Neuronal stem cell (in vitro differentiated cells): ENCODE data around the gene STK10. TPM values are rescaled to one million over a fixed set of nuclear protein-coding genes. Genes with fewer than 3 reads are reported as not detected.

Experiments used
- DNase-seq: peaks from one replicate; pipeline ENCODE4 v3.0.0-alpha.2; 2013; ENCODE audit warnings: low spot score
- H2AFZ ChIP-seq: one replicate; pipeline ENCODE4 v1.6.1; 2013; ENCODE audit warnings: mild to moderate bottlenecking, low read length, inconsistent platforms
- H2AK5ac ChIP-seq: 2 replicates; pipeline ENCODE4 v1.6.1; 2013; ENCODE audit warnings: low read depth, mild to moderate bottlenecking, inconsistent platforms, low read length, moderate library complexity, mixed read lengths
- H2BK120ac ChIP-seq: 2 replicates; pipeline ENCODE4 v1.6.1; 2013; ENCODE audit warnings: low read depth, mild to moderate bottlenecking, inconsistent platforms, low read length, moderate library complexity, mixed read lengths
- H2BK12ac ChIP-seq: one replicate; pipeline ENCODE4 v1.6.1; 2013; ENCODE audit warnings: low read length, inconsistent platforms
- H2BK15ac ChIP-seq: 2 replicates; pipeline ENCODE4 v1.6.1; 2013; ENCODE audit warnings: mild to moderate bottlenecking, low read length, inconsistent platforms, mixed read lengths
- H2BK5ac ChIP-seq: one replicate; pipeline ENCODE4 v1.6.1; 2013; ENCODE audit warnings: inconsistent platforms, mild to moderate bottlenecking, low read length, moderate library complexity
- H3K14ac ChIP-seq: one replicate; pipeline ENCODE4 v1.6.1; 2013; ENCODE audit warnings: low read length, inconsistent platforms
- H3K18ac ChIP-seq: 2 replicates; pipeline ENCODE4 v1.6.1; 2013; ENCODE audit warnings: low read length, inconsistent platforms
- H3K23ac ChIP-seq: 2 replicates; pipeline ENCODE4 v1.6.1; 2013; ENCODE audit warnings: low read depth, mild to moderate bottlenecking, mixed read lengths, low read length, inconsistent platforms; ENCODE audit not compliant: poor library complexity
- H3K27ac ChIP-seq: replicated peaks from 3 replicates; pipeline ENCODE4 v1.5.1; 2013; ENCODE audit warnings: low read length, inconsistent platforms
- H3K27me3 ChIP-seq, 3 experiments: 2 replicates each; pipeline ENCODE4 v1.6.1; 2013; ENCODE audit warnings: low read length in 3 of 3, mild to moderate bottlenecking in 2 of 3, inconsistent platforms in 1 of 3, low read depth in 1 of 3, mixed read lengths in 1 of 3, moderate library complexity in 1 of 3; ENCODE audit not compliant: control insufficient read depth in 3 of 3, insufficient read depth in 3 of 3
- H3K36me3 ChIP-seq, 2 donors: replicated peaks in 1 of 2; 2 replicates each; pipeline ENCODE4 v1.6.1; 2013; ENCODE audit warnings: low read length in 2 of 2; ENCODE audit not compliant: control insufficient read depth in 2 of 2, insufficient read depth in 2 of 2
- H3K4ac ChIP-seq: 2 replicates; pipeline ENCODE4 v1.6.1; 2013; ENCODE audit warnings: inconsistent platforms, mild to moderate bottlenecking, low read length, moderate library complexity
- H3K4me1 ChIP-seq, 2 donors: 1 replicate in 1 of 2; 2 replicates in 1 of 2; pipeline ENCODE4 v1.6.1; 2013; ENCODE audit warnings: low read length in 2 of 2, low read depth in 1 of 2; ENCODE audit not compliant: control insufficient read depth in 2 of 2, insufficient read depth in 1 of 2
- H3K4me2 ChIP-seq: one replicate; pipeline ENCODE4 v1.6.1; 2013; ENCODE audit warnings: mild to moderate bottlenecking, low read length, inconsistent platforms; ENCODE audit not compliant: insufficient read depth, poor library complexity, severe bottlenecking
- H3K4me3 ChIP-seq, 2 donors: 2 replicates each; pipeline ENCODE4 v1.5.1; 2013; ENCODE audit warnings: low read length in 2 of 2, mild to moderate bottlenecking in 2 of 2, inconsistent platforms in 1 of 2, moderate library complexity in 1 of 2
- H3K79me1 ChIP-seq: one replicate; pipeline ENCODE4 v1.6.1; 2013; ENCODE audit warnings: low read depth, mild to moderate bottlenecking, inconsistent platforms, low read length, moderate library complexity
- H3K9ac ChIP-seq: one replicate; pipeline ENCODE4 v1.6.1; 2013; ENCODE audit warnings: mild to moderate bottlenecking, low read depth, low read length, inconsistent platforms; ENCODE audit not compliant: poor library complexity
- H3K9me3 ChIP-seq, 2 donors: replicated peaks in 1 of 2; 2 replicates each; pipeline versions ENCODE3 to v1.6.1; 2013; ENCODE audit warnings: low read length in 2 of 2, mild to moderate bottlenecking in 2 of 2, inconsistent platforms in 1 of 2, low read depth in 1 of 2, mixed read lengths in 1 of 2, moderate library complexity in 1 of 2; ENCODE audit not compliant: control insufficient read depth in 2 of 2, insufficient read depth in 1 of 2
- H4K8ac ChIP-seq: one replicate; pipeline ENCODE4 v1.6.1; 2013; ENCODE audit warnings: low read depth, mild to moderate bottlenecking, inconsistent platforms, low read length, moderate library complexity
- H4K91ac ChIP-seq: one replicate; pipeline ENCODE4 v1.6.1; 2013; ENCODE audit warnings: low read length, low read depth, mild to moderate bottlenecking, inconsistent platforms; ENCODE audit not compliant: poor library complexity
- WGBS, 2 donors: extraction: QIAGEN DNeasy Blood & Tissue Kit; methylation state at CpG; one replicate each; pipeline ENCODE4 v1.1.7; 2013; ENCODE audit warnings: missing lambda C conversion rate in 2 of 2, mixed read lengths in 1 of 2; ENCODE audit not compliant: insufficient read length in 2 of 2, insufficient replicate concordance in 1 of 2; ENCODE audit errors: extremely low coverage in 2 of 2; 5-methylcytosine and 5-hydroxymethylcytosine counted together
- polyA plus RNA-seq, 2 experiments: library from polyadenylated mRNA; stranded (reverse); fragments of 200-250 nt; gene quantifications; one replicate each; pipeline ENCODE4 v1.2.3, GENCODE V29; 2013

Gene STK10
- polyA plus RNA-seq (2013, experiment 1 of 2) = 4.8 TPM
- polyA plus RNA-seq (2013, experiment 2 of 2) = 4.6 TPM

DNA sequence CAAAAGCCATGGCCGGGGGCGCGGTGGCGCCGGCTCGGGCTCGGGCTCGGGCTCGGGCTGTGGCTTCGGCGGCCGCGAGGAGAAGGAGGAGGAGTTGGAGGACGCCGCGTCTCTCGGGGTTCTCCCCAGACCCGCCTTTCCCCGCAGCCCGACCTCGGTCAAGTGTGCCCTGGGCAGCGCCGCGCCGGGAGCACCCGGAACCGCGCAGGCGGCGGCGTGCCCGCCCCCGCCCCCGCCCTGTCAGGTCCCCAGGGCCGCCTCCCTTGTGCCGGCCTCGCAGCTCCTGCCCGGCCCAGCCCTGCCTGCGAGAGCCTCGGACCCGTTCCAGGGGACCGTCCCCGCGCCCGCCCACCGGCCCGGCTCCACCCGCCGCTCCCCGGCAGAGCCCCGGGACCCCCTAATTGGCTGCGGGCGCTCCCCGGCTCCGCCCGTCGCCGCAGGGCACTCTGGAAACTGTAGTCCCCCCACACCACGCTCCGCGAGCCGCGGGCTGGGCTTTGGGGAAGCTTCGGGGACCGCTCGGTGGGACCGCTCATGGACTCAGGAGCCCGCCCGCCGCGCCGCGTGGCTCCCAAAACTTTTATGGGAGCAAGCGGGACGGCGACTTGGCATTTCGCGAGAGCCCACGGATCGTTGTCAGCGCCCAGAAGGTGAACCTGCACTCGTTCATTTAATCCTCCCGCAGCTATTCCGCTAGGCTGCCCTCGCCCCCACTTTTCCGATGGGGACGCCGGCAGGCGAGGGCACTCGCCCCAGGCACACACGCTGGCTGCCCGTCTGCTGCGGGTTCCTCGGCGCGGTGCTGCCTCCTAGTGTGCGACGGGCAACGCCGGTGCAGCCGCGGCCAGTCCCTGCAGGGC is at the start of gene STK10:
Gene STK10 (minus strand): TSS at position 192 of the 860 bp plus-strand sequence. CDS start 182 bp downstream, at position 10.
- peak within 1 kb of the TSS; percentile 98 for H3K4me2 ChIP-seq
- WGBS, 2 donors = no CpG with 5 or more reads among the region's 102 CpGs

DNA sequence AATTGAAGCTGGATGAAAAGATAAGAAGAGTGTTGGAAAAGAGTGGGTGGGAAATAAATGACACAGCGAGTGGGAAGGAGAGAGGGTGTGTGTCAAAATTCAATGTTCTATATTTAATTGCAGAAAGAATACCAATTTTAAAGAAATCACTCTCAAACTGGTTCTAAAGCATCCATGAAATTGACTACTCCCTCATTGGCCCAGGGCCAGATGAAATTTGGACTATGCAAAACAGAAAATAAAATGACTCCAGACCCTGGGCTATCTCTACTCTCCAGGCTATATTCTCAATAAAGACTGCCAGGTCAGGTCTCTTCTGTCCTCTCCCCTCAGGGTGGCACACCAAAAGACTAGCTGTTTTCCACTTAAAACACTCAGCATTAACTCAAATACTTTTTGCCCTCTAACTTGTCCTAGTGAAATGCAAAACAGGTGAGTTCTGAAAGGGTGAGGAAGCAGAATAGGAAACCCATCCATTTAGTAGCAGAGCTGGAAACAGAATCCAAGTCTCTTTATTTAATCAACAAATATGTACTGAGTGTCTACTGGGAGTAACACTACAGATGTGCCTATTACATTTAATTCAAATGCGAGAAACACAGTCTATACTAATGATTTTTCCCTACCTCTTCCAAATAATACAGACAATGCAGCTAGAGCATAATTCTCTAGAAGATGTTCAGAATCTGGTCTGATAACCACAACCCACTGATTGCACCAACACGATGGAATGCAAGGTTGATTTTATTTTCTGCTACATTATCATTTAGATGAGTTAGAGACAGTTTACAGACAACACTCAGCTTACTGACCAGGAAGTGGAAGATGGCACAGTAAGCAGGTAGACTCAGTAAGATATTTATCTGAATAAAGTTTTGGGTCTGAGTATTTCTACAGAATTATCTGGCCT is 48.1 kb upstream of the STK10 start:
- no peak overlapping the region for H3K14ac ChIP-seq

More for the DNA sequence above, at the start of gene STK10:
- Histone ChIP-seq H3K4me3 (peak within 1 kb of the TSS; percentile 83 to 85), H3K79me1 (no peaks in the 10 kb centered on the region), H3K4ac (no peak within 1 kb of the TSS), H3K27me3 (no peaks in the 10 kb centered on the region), H2AFZ (peak within 1 kb of the TSS; percentile 100), H3K18ac (peak within 1 kb of the TSS; percentile 89), H3K9me3 (no peaks in the 10 kb centered on the region), H2BK120ac (no peak within 1 kb of the TSS), H3K36me3 (peaks cover 0 to 3% of the 10 kb centered on the region in 2 donors), H2BK15ac (peak within 1 kb of the TSS; percentile 90), H4K8ac (no peak within 1 kb of the TSS), H2BK12ac (peak within 1 kb of the TSS; percentile 95), H2BK5ac (peak within 1 kb of the TSS; percentile 70), H3K4me1 (peaks cover 2 to 4% of the 10 kb centered on the region in 2 donors), H2AK5ac (no peak within 1 kb of the TSS), H3K14ac (no peak within 1 kb of the TSS), H4K91ac (no peak within 1 kb of the TSS), H3K27ac (peak within 1 kb of the TSS; percentile 69), H3K9ac (peak within 1 kb of the TSS; percentile 95), H3K23ac (no peak within 1 kb of the TSS)
- DNase-seq = peak; percentile 89

DNA sequence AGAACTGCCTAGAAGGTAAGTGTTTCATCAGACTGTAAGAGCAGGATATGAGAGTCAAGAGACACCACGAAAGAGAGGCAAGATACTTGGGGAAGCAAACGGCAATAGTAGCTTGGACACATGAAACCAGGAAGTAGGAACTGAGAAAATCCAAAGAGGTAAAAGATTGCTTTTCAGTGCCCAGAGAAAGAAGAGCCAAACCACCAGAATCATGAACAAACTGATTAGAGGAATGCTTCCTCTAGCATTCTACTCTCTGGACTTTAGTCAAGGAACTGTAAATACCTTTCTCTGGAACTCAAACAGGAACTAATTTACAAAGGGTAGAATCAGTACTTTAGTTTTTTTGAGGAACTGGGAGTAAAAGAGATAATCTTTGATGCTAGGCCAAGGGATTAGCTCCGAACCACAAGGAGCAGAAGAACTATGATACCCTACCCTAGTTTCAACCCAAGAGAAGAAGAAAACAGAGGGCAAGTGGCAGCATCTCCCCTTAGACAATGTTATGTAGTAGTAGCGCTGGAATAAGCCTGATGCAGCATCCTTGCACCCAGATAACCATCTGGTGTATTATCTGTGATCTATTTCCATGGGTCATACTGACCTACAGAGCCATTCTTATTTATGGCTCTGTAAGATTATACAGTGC is 47.2 kb upstream of the STK10 start:
- no CpG with 5 or more reads among the region's 4 CpGs for WGBS, 2 donors
- DNase-seq = no peak
- H3K27me3 ChIP-seq = no peaks in the 10 kb centered on the region

More for the DNA sequence above, 48.1 kb upstream of the STK10 start:
- Histone ChIP-seq H3K9ac (no peak overlapping the region), H3K4me2 (no peak overlapping the region), H3K27ac (no peak overlapping the region), H3K4me1 (no peaks in the 10 kb centered on the region), H3K27me3 (no peaks in the 10 kb centered on the region), H3K36me3 (peaks cover 5 to 52% of the 10 kb centered on the region in 2 donors), H2AFZ (no peak overlapping the region), H3K4me3 (no peak overlapping the region), H2BK120ac (no peak overlapping the region), H2BK12ac (no peak overlapping the region), H3K23ac (no peak overlapping the region), H3K18ac (no peak overlapping the region), H3K9me3 (no peaks in the 10 kb centered on the region), H3K79me1 (peaks cover 3% of the 10 kb centered on the region), H4K8ac (no peak overlapping the region), H2BK15ac (no peak overlapping the region), H2BK5ac (no peak overlapping the region), H3K4ac (no peak overlapping the region), H2AK5ac (no peak overlapping the region), H4K91ac (no peak overlapping the region)
- 100% methylated on average over 1 of the region's 3 CpGs for WGBS, 2 donors
- DNase-seq = no peak

More for the DNA sequence above, 47.2 kb upstream of the STK10 start:
- H3K36me3 ChIP-seq = peaks cover 5 to 60% of the 10 kb centered on the region in 2 donors
- peaks cover 3% of the 10 kb centered on the region for H3K79me1 ChIP-seq
- no peak overlapping the region for H2BK5ac ChIP-seq
- H3K9me3 ChIP-seq = no peaks in the 10 kb centered on the region
- H3K27ac ChIP-seq = no peak overlapping the region
- no peak overlapping the region for H3K4me2 ChIP-seq
- no peak overlapping the region for H2BK15ac ChIP-seq
- H4K8ac ChIP-seq = no peak overlapping the region
- no peak overlapping the region for H3K18ac ChIP-seq
- H2AFZ ChIP-seq = no peak overlapping the region
- no peak overlapping the region for H3K14ac ChIP-seq
- H3K4me3 ChIP-seq = no peak overlapping the region
- H3K9ac ChIP-seq = no peak overlapping the region
- no peak overlapping the region for H2BK120ac ChIP-seq
- H3K4ac ChIP-seq = no peak overlapping the region
- H4K91ac ChIP-seq = no peak overlapping the region
- H2BK12ac ChIP-seq = no peak overlapping the region
- no peak overlapping the region for H2AK5ac ChIP-seq
- no peaks in the 10 kb centered on the region for H3K4me1 ChIP-seq
- no peak overlapping the region for H3K23ac ChIP-seq
